Measurements from ENCODE around the gene CPD. TPM values are rescaled to one million over a fixed set of nuclear protein-coding genes. Genes with fewer than 3 reads are reported as not detected.

The CPD gene
- total and polyA plus RNA-seq, 2 of the 13 experiments (the other 11 are each of a cell fraction or from before 2014, with no cell fraction given): 46.1 to 72.3 TPM

- 0 out of 2 replicates have a peak, but pooled peaks have one; percentile 43 for TF ChIP-seq ZBTB43 (CRISPR knock-in tag; conservative IDR thresholded peaks at IDR 0.05)
- TF ChIP-seq TCF7L2 (IDR thresholded peaks at IDR 0.05; ENCODE audit: low read depth, low read length): no peak
- no peak for TF ChIP-seq ZNF138 (CRISPR knock-in tag; IDR thresholded peaks at IDR 0.05; ENCODE audit: low read depth)
- TF ChIP-seq SP140L (CRISPR knock-in tag; IDR thresholded peaks at IDR 0.05; ENCODE audit: borderline replicate concordance): no peak
- TF ChIP-seq SRSF1 (optimal IDR thresholded peaks at IDR 0.05; ENCODE audit: low read depth, low read length): no peak
- peak; percentile 52; the same call in 1 of the 2 replicates for TF ChIP-seq ZFP36L2 (CRISPR knock-in tag; IDR thresholded peaks at IDR 0.05)
- TF ChIP-seq PITX1 (CRISPR knock-in tag; IDR thresholded peaks at IDR 0.05): no peak
- TF ChIP-seq ZNF670 (CRISPR knock-in tag; IDR thresholded peaks at IDR 0.05; ENCODE audit: borderline replicate concordance): no peak
- no peak for TF ChIP-seq ZNF883 (CRISPR knock-in tag; IDR thresholded peaks at IDR 0.05; ENCODE audit: not compliant biosample characterization)
- TF ChIP-seq ZBTB39 (CRISPR knock-in tag; IDR thresholded peaks at IDR 0.05): no peak
- peak; percentile 68; the same call in 1 of the 2 replicates for TF ChIP-seq ZXDC (CRISPR knock-in tag; IDR thresholded peaks at IDR 0.05)
- no peak for TF ChIP-seq SRY (CRISPR knock-in tag; IDR thresholded peaks at IDR 0.05)
- TF ChIP-seq ZNF784 (CRISPR knock-in tag; IDR thresholded peaks at IDR 0.05; ENCODE audit: borderline replicate concordance): no peak
- no peak for TF ChIP-seq FOSL1 (CRISPR knock-in tag; IDR thresholded peaks at IDR 0.05; ENCODE audit: borderline replicate concordance)
- TF ChIP-seq DR1 (CRISPR knock-in tag; IDR thresholded peaks at IDR 0.05): peak; percentile 28; the same call in 1 of the 2 replicates
- TF ChIP-seq ZNF33B (CRISPR knock-in tag; IDR thresholded peaks at IDR 0.05): no peak
- no peak for TF ChIP-seq AGO1 (IDR thresholded peaks at IDR 0.05; ENCODE audit: low read depth, low read length, poor library complexity, severe bottlenecking)
- 0 out of 2 replicates have a peak, but pooled peaks have one; percentile 1 for TF ChIP-seq ZSCAN12 (CRISPR knock-in tag; IDR thresholded peaks at IDR 0.05)
- no peak for TF ChIP-seq GLMP (CRISPR knock-in tag; IDR thresholded peaks at IDR 0.05; ENCODE audit: borderline replicate concordance)
- 0 out of 2 replicates have a peak, but pooled peaks have one; percentile 55 for TF ChIP-seq TSC22D2 (CRISPR knock-in tag; IDR thresholded peaks at IDR 0.05; ENCODE audit: borderline replicate concordance)
- peak; percentile 95 for TF ChIP-seq POLR2G (IDR thresholded peaks at IDR 0.05; ENCODE audit: low read depth, low read length)
- no peak for TF ChIP-seq PPARG (CRISPR knock-in tag; conservative IDR thresholded peaks at IDR 0.05)
These were observed at the start of gene CPD (continued) for GRCh38 chr17:30378825-30379302.
